ENCODE results near the gene LYL1.

DNA sequence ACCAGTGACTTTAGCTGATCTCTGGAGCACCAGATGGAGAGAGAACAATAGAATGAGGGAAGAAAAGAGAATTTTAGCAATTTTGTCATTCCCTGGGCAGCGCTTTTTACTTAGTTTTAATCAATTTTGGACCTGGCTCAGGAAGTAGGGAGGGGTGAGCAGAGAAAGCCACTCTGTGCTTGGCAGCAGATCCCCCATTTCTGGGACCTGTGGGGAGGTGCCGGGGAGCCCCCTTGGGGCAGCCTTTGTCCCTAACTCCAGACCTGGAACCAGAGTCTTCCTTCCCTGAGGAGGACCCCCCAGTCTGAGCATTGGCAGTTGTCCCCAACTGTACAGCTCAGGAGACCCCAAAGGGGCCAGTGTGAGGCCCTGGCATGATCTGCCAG is 10.5 kb downstream of the LYL1 start:
- TF ChIP-seq POLR2A (IDR thresholded peaks at IDR 0.05) = no peak
- TF ChIP-seq, protein P1, sequence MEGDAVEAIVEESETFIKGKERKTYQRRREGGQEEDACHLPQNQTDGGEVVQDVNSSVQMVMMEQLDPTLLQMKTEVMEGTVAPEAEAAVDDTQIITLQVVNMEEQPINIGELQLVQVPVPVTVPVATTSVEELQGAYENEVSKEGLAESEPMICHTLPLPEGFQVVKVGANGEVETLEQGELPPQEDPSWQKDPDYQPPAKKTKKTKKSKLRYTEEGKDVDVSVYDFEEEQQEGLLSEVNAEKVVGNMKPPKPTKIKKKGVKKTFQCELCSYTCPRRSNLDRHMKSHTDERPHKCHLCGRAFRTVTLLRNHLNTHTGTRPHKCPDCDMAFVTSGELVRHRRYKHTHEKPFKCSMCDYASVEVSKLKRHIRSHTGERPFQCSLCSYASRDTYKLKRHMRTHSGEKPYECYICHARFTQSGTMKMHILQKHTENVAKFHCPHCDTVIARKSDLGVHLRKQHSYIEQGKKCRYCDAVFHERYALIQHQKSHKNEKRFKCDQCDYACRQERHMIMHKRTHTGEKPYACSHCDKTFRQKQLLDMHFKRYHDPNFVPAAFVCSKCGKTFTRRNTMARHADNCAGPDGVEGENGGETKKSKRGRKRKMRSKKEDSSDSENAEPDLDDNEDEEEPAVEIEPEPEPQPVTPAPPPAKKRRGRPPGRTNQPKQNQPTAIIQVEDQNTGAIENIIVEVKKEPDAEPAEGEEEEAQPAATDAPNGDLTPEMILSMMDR (IDR thresholded peaks at IDR 0.05) = no peak
